SK-N-SH (cell line): Measurements from ENCODE around the gene TTC28. TPM values are rescaled to one million over a fixed set of nuclear protein-coding genes. Genes with fewer than 3 reads are reported as not detected.

Experiments used
- CTCF ChIA-PET: fragments of 300-600, 350-600 bp; formaldehyde crosslinking; extraction: SDS; loops from one replicate; lab custom pipeline; 2021; lab: Yijun Ruan, JAX
- POLR2A ChIA-PET: fragments of 350-600 bp; sonication (Branson Sonifier 250); formaldehyde crosslinking; extraction: SDS; loops from one replicate; lab custom pipeline; 2020; ENCODE audit warnings: antibody characterized with exemption, inconsistent platforms; lab: Yijun Ruan, JAX
- DNase-seq: peaks from one replicate; pipeline ENCODE4 v3.0.0; 2012
- H2AFZ ChIP-seq: fragments of 200-600 bp; sonication (generic); 2 replicates; pipeline ENCODE4 v1.8.1; 2016; ENCODE audit warnings: antibody characterized with exemption, mild to moderate bottlenecking, low read depth
- H3F3A ChIP-seq: fragments of 200-600 bp; sonication (generic); replicated peaks from 2 replicates; pipeline ENCODE3; 2016; ENCODE audit warnings: antibody characterized with exemption, mild to moderate bottlenecking; ENCODE audit not compliant: insufficient read depth
- H3K27ac ChIP-seq, 2 experiments: fragments of 200-500 bp in 1 of 2; fragments of 200-600 bp in 1 of 2; sonication (Bioruptor generic) in 1 of 2; sonication (generic), shearing (Covaris generic) in 1 of 2; 2 replicates each; pipeline versions ENCODE4 v1.5.1 to v1.6.1; 2014 to 2016; ENCODE audit warnings: low read depth in 2 of 2, inconsistent platforms in 1 of 2, low read length in 1 of 2, mild to moderate bottlenecking in 1 of 2, mixed read lengths in 1 of 2
- H3K27me3 ChIP-seq: fragments of 200-600 bp; sonication (generic), shearing (Covaris generic); 2 replicates; pipeline ENCODE4 v1.6.1; 2016; ENCODE audit warnings: mixed run types; ENCODE audit not compliant: insufficient read depth
- H3K36me3 ChIP-seq, 2 experiments: fragments of 200-500 bp in 1 of 2; fragments of 200-600 bp in 1 of 2; sonication (Bioruptor generic) in 1 of 2; sonication (generic) in 1 of 2; replicated peaks in 1 of 2; 2 replicates each; pipeline versions ENCODE3 to v1.5.1; 2014 to 2016; ENCODE audit warnings: low read length in 1 of 2, mild to moderate bottlenecking in 1 of 2; ENCODE audit not compliant: insufficient read depth in 2 of 2, control insufficient read depth in 1 of 2
- H3K4me1 ChIP-seq, 2 experiments: fragments of 200-500 bp in 1 of 2; fragments of 200-600 bp in 1 of 2; sonication (Bioruptor generic) in 1 of 2; sonication (generic), shearing (Covaris generic) in 1 of 2; 2 replicates each; pipeline versions ENCODE4 v1.5.1 to v1.6.1; 2014 to 2016; ENCODE audit warnings: low read depth in 1 of 2, low read length in 1 of 2, mixed run types in 1 of 2; ENCODE audit not compliant: insufficient read depth in 2 of 2, control insufficient read depth in 1 of 2
- H3K4me2 ChIP-seq: fragments of 200-600 bp; sonication (generic), shearing (Covaris generic); 2 replicates; pipeline ENCODE4 v1.6.1; 2017; ENCODE audit warnings: mixed run types
- H3K4me3 ChIP-seq, 2 experiments: fragments of 200-500 bp in 1 of 2; fragments of 200-600 bp in 1 of 2; sonication (Bioruptor generic) in 1 of 2; sonication (generic), shearing (Covaris generic) in 1 of 2; 2 replicates each; pipeline versions ENCODE4 v1.5.1 to v1.8.1; 2014 to 2016; ENCODE audit warnings: low read depth in 2 of 2, inconsistent platforms in 1 of 2, low read length in 1 of 2, mild to moderate bottlenecking in 1 of 2, mixed read lengths in 1 of 2, moderate library complexity in 1 of 2
- H3K79me2 ChIP-seq: fragments of 200-600 bp; sonication (generic); 2 replicates; pipeline ENCODE4 v1.8.1; 2017; ENCODE audit warnings: mild to moderate bottlenecking; ENCODE audit not compliant: insufficient read depth
- H3K9ac ChIP-seq: fragments of 200-600 bp; sonication (generic); 2 replicates; pipeline ENCODE4 v1.6.1; 2017; ENCODE audit warnings: mixed run types
- H3K9me2 ChIP-seq: fragments of 200-600 bp; sonication (generic); 2 replicates; pipeline ENCODE4 v1.6.1; 2017; ENCODE audit warnings: mixed run types
- H3K9me3 ChIP-seq: fragments of 200-600 bp; sonication (generic); 2 replicates; pipeline ENCODE4 v1.6.1; 2017; ENCODE audit warnings: mixed run types, mild to moderate bottlenecking, moderate library complexity
- H4K20me1 ChIP-seq: fragments of 200-600 bp; sonication (generic); 2 replicates; pipeline ENCODE4 v1.6.1; 2017; ENCODE audit warnings: mild to moderate bottlenecking, mixed run types; ENCODE audit not compliant: insufficient read depth
- ELF1 ChIP-seq: IDR thresholded peaks from 2 replicates; pipeline ENCODE4 v1.4.0; 2012
- EZH2phosphoT487 ChIP-seq: fragments of 200-600 bp; sonication (generic); IDR thresholded peaks from 2 replicates; pipeline ENCODE4 v1.6.1; 2017; ENCODE audit warnings: low read depth, mixed run types, mild to moderate bottlenecking, antibody characterized with exemption, moderate library complexity, borderline replicate concordance
- JUND ChIP-seq: IDR thresholded peaks from 2 replicates; pipeline ENCODE4 v1.4.0; 2012
- MXI1 ChIP-seq: IDR thresholded peaks from 2 replicates; pipeline ENCODE4 v1.6.1; 2012; ENCODE audit warnings: mild to moderate bottlenecking, low read depth, low read length, improper control_type of control experiment
- RAD21 ChIP-seq: IDR thresholded peaks from 2 replicates; pipeline ENCODE4 v1.6.1; 2012; ENCODE audit warnings: mild to moderate bottlenecking, low read length
- RCOR1 ChIP-seq: fragments of 150-350 bp; IDR thresholded peaks from 2 replicates; pipeline ENCODE4 v1.6.1; 2017; ENCODE audit warnings: antibody characterized with exemption, low read length
- WGBS: methylation state at CpG from one replicate; pipeline ENCODE4 v1.1.6; 2017; ENCODE audit warnings: low lambda C conversion rate; 5-methylcytosine and 5-hydroxymethylcytosine counted together
- polyA plus RNA-seq, 3 experiments: library from polyadenylated mRNA; depleted of rRNA; stranded (reverse); fragments of >200 nt; gene quantifications; 2 replicates each; pipeline ENCODE4 v1.2.3, GENCODE V29; 2012

Gene TTC28
- polyA plus RNA-seq, 1 of the 3 experiments (the other 2 are of a cell fraction): 5.9 TPM

DNA sequence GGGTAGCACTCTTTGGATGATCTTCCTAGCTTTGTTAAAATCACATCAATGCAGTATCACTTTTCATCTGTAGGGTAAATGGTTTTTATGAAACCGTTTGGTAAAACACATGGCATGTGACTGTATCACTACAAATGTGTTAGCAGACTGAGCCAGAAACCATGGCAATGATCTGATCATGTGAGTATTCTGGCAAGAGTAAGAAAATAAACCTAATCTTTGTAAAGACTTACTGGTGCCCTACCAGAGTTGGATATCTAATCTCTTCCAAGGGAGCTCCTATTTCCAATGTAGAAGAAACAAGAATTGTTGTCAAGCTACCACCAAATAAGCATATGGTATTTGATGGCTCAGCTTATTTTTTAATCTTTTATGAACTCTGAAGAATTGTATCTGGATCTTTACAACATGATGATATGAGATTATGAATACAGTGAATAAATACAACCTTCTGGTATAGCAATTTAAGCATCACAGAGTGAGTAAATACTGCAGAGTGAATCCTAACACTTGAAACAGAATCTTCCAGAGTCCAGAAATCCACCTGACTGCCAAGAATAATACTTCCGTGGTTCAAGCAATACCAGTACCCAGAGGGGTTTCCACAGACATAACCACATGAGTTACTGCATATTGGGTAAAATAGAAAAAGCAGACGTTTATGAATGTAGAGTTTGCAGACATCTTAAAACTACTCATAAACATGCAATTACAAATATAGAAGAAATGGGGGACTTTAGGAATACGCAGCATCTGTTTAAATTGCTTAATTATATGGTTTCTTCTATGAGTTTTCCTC, 238.8 kb downstream of the TTC28 start:
- peak; percentile 29 for DNase-seq
- 79% methylated on average over 4 of the region's 4 CpGs for WGBS
- Histone ChIP-seq H4K20me1 (no peaks in the 10 kb centered on the region; the same call in 1 of the 2 replicates), H3K4me3 (peak overlapping the region in 1 of 2 experiments; percentile 76; a peak in 1 of 4 replicates), H3K79me2 (peaks cover 39% of the 10 kb centered on the region), H3K9ac (no peak overlapping the region), H3K27me3 (no peaks in the 10 kb centered on the region), H3K9me3 (no peaks in the 10 kb centered on the region), H3K9me2 (no peaks in the 10 kb centered on the region), H3K4me2 (peak overlapping the region; percentile 91; the same call in 1 of the 2 replicates), H3K4me1 (peaks cover 13 to 34% of the 10 kb centered on the region in 2 experiments; a peak in 3 of 4 replicates), H3F3A (no peaks in the 10 kb centered on the region), H3K36me3 (no peaks in the 10 kb centered on the region)
- CTCF ChIA-PET: interaction anchor here (0.7 to 6.4 kb wide), 12 partner anchors 12 to 422 kb away, joined by 3 to 74 read pairs (median 5); no protein-coding TSS in a partner anchor
- TF ChIP-seq MXI1 (0 out of 2 replicates have a peak, but pooled peaks have one; percentile 31), ELF1 (no peak)
- TF ChIP-seq, all 33 proteins: peak for 1
- POLR2A ChIA-PET: interaction anchor here (0.7 kb wide), 1 partner anchor 157 kb away, joined by 4 read pairs; no protein-coding TSS in a partner anchor
- Histone ChIP-seq H3K27ac (peak overlapping the region; percentile 20 to 40; a peak in 2 of 4 replicates), H2AFZ (no peak overlapping the region)

- no peak overlapping the region for H2AFZ ChIP-seq
- no peaks in the 10 kb centered on the region for H3F3A ChIP-seq
- no peaks in the 10 kb centered on the region for H3K36me3 ChIP-seq
- 22% methylated on average over 1 of the region's 1 CpG for WGBS
- H3K79me2 ChIP-seq: peaks cover 48% of the 10 kb centered on the region
- H3K27ac ChIP-seq: no peak overlapping the region
- no peaks in the 10 kb centered on the region for H3K9me2 ChIP-seq
- DNase-seq: no peak
- CTCF ChIA-PET: interaction anchor here (1.0 to 6.4 kb wide), 3 partner anchors 220 to 419 kb away, joined by 3 to 74 read pairs (median 18); no protein-coding TSS in a partner anchor
- no peaks in the 10 kb centered on the region for H3K9me3 ChIP-seq
- no peaks in the 10 kb centered on the region for H4K20me1 ChIP-seq
- peaks cover 13 to 31% of the 10 kb centered on the region in 2 experiments; a peak in 3 of 4 replicates for H3K4me1 ChIP-seq
- no peaks in the 10 kb centered on the region for H3K27me3 ChIP-seq
- POLR2A ChIA-PET: no interaction called here
- H3K4me3 ChIP-seq: no peak overlapping the region
- no peak for TF ChIP-seq MXI1
- TF ChIP-seq, all 33 proteins: peak for 0
- no peak overlapping the region for H3K9ac ChIP-seq
- H3K4me2 ChIP-seq: no peak overlapping the region
Observed at GRCh38 chr22:28438183-28438768, 241.4 kb downstream of the TTC28 start.

DNA sequence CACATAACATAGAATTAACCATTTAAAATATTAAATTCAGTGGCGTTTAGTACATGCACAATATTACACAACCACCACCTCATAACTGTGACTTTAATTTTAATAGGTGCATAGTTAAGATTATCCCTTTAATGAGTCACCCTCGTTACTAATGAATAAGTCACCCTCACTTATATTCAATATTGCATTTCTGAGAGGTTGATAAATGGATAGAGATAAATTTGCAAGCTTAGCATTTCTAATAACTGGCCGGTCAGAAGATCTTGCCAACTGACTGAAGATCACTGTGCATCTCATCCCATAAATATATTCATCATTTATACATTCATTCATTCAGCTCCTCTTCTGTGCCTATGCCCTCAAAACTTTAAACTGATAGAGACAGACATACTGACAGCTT, 243.7 kb downstream of the TTC28 start:
- no peak overlapping the region for H3K27ac ChIP-seq

More for the DNA sequence above, 243.7 kb downstream of the TTC28 start:
- Histone ChIP-seq H3K79me2 (peaks cover 42% of the 10 kb centered on the region), H4K20me1 (no peaks in the 10 kb centered on the region), H3K27me3 (no peaks in the 10 kb centered on the region), H3K4me3 (no peak overlapping the region), H3F3A (no peaks in the 10 kb centered on the region), H3K4me2 (no peak overlapping the region), H2AFZ (no peak overlapping the region), H3K9me2 (no peaks in the 10 kb centered on the region), H3K36me3 (no peaks in the 10 kb centered on the region), H3K9ac (no peak overlapping the region), H3K9me3 (no peaks in the 10 kb centered on the region), H3K4me1 (peaks cover 0 to 28% of the 10 kb centered on the region in 2 experiments; a peak in 3 of 4 replicates)
- WGBS: 89% methylated on average over 3 of the region's 3 CpGs
- ChIA-PET POLR2A (no interaction called here), CTCF (interaction anchor here (0.6 to 4.5 kb wide), 6 partner anchors 8 to 1770 kb away, joined by 3 to 18 read pairs (median 3); no protein-coding TSS in a partner anchor)
- TF ChIP-seq RAD21: no peak
- no peak for TF ChIP-seq EZH2phosphoT487
- no peak for TF ChIP-seq RCOR1
- TF ChIP-seq JUND: no peak
- DNase-seq: no peak
